Neutrophil (primary cell): Measurements from ENCODE around the gene IL4.

ENCODE experiments used
- H3K27ac ChIP-seq: fragments of 200-600 bp; sonication (generic); 2 replicates; pipeline ENCODE4 v1.5.1; 2016; ENCODE audit warnings: mild to moderate bottlenecking, moderate library complexity
- H3K27me3 ChIP-seq: fragments of 200-600 bp; sonication (generic); 2 replicates; pipeline ENCODE4 v1.6.0; 2016; ENCODE audit warnings: mild to moderate bottlenecking
- H3K36me3 ChIP-seq: fragments of 200-600 bp; sonication (generic); 2 replicates; pipeline ENCODE4 v1.5.1; 2017
- H3K4me1 ChIP-seq, 2 experiments: fragments of 200-600 bp in 1 of 2; sonication (generic) in 1 of 2; 1 replicate in 1 of 2; 2 replicates in 1 of 2; pipeline versions ENCODE4 v1.5.1 to v1.6.1; 2013 to 2016; ENCODE audit warnings: low read depth in 1 of 2, low read length in 1 of 2, mild to moderate bottlenecking in 1 of 2, moderate library complexity in 1 of 2; ENCODE audit not compliant: control insufficient read depth in 1 of 2, insufficient read depth in 1 of 2
- H3K4me3 ChIP-seq, 2 experiments: fragments of 200-600 bp in 1 of 2; sonication (generic) in 1 of 2; 1 replicate in 1 of 2; 2 replicates in 1 of 2; pipeline ENCODE4 v1.5.1; 2013 to 2016; ENCODE audit warnings: low read depth in 1 of 2, low read length in 1 of 2, mild to moderate bottlenecking in 1 of 2, moderate library complexity in 1 of 2
- H3K9me3 ChIP-seq: fragments of 200-600 bp; sonication (generic); 2 replicates; pipeline ENCODE4 v1.5.1; 2016
- CTCF ChIP-seq: fragments of 200-600 bp; sonication (generic); IDR thresholded peaks from 2 replicates; pipeline ENCODE4 v1.5.1; 2016; ENCODE audit warnings: antibody characterized with exemption

Gene IL4

GRCh38 chr5:132644177-132644576, 29.6 kb upstream of the IL4 start:
- Histone ChIP-seq H3K36me3 (peaks cover 4% of the 10 kb centered on the region), H3K9me3 (no peaks in the 10 kb centered on the region), H3K27me3 (peaks cover 19% of the 10 kb centered on the region), H3K27ac (no peak overlapping the region), H3K4me1 (peaks cover 19 to 22% of the 10 kb centered on the region in 2 experiments), H3K4me3 (no peak overlapping the region)
- TF ChIP-seq CTCF, result no peak

- Histone ChIP-seq H3K4me1 (peaks cover 0 to 2% of the 10 kb centered on the region in 2 experiments), H3K36me3 (peaks cover 4% of the 10 kb centered on the region), H3K27ac (no peak overlapping the region), H3K9me3 (no peaks in the 10 kb centered on the region), H3K4me3 (no peak overlapping the region), H3K27me3 (peaks cover 31% of the 10 kb centered on the region)
- no peak for TF ChIP-seq CTCF
Observed at GRCh38 chr5:132646583-132647266, 27.1 kb upstream of the IL4 start.

- H3K27me3 ChIP-seq, result peaks cover 39% of the 10 kb centered on the region
- H3K4me1 ChIP-seq, result no peaks in the 10 kb centered on the region
- no peak for TF ChIP-seq CTCF
- no peak overlapping the region for H3K4me3 ChIP-seq
- H3K36me3 ChIP-seq, result peaks cover 4% of the 10 kb centered on the region
- H3K27ac ChIP-seq, result no peak overlapping the region
- no peaks in the 10 kb centered on the region for H3K9me3 ChIP-seq
Observed at GRCh38 chr5:132647473-132647872, 26.3 kb upstream of the IL4 start.

GRCh38 chr5:132648355-132648754, 25.4 kb upstream of the IL4 start:
- H3K4me1 ChIP-seq, result no peaks in the 10 kb centered on the region
- TF ChIP-seq CTCF, result no peak
- H3K4me3 ChIP-seq, result no peak overlapping the region
- peaks cover 47% of the 10 kb centered on the region for H3K27me3 ChIP-seq
- no peaks in the 10 kb centered on the region for H3K36me3 ChIP-seq
- no peaks in the 10 kb centered on the region for H3K9me3 ChIP-seq
- no peak overlapping the region for H3K27ac ChIP-seq

- Histone ChIP-seq H3K27me3 (peaks cover 83% of the 10 kb centered on the region), H3K4me3 (no peak overlapping the region), H3K4me1 (peaks cover 0 to 4% of the 10 kb centered on the region in 2 experiments), H3K36me3 (no peaks in the 10 kb centered on the region), H3K27ac (no peak overlapping the region), H3K9me3 (no peaks in the 10 kb centered on the region)
- TF ChIP-seq CTCF, result no peak
Observed at GRCh38 chr5:132651838-132652469, 21.8 kb upstream of the IL4 start.
